Colonic mucosa (tissue), 4 donors: ENCODE data around the gene TMEM200B. TPM values are rescaled to one million over a fixed set of nuclear protein-coding genes. Genes with fewer than 3 reads are reported as not detected.
"Not testable (repeated sequence)": the region's sequence is repeated elsewhere in the genome, so short reads cannot be mapped to it uniquely, and the experiment has no call there.

Experiments
- DNase-seq: peaks from one replicate; pipeline ENCODE4 v3.0.0-alpha.2; 2020
- H3K27ac ChIP-seq: fragments of 200-600 bp; one replicate; pipeline ENCODE4 v1.8.0; 2021
- H3K27me3 ChIP-seq: fragments of 200-600 bp; one replicate; pipeline ENCODE4 v1.8.0; 2021
- H3K36me3 ChIP-seq: fragments of 200-600 bp; one replicate; pipeline ENCODE4 v1.8.0; 2021
- H3K4me1 ChIP-seq: fragments of 200-600 bp; one replicate; pipeline ENCODE4 v1.8.0; 2021; ENCODE audit warnings: mild to moderate bottlenecking
- H3K4me3 ChIP-seq: fragments of 200-600 bp; one replicate; pipeline ENCODE4 v1.8.0; 2021
- H3K9ac ChIP-seq, 2 donors: one replicate each; pipeline ENCODE4 v1.7.0; 2013; ENCODE audit warnings: control low read depth in 2 of 2, low read depth in 2 of 2, low read length in 2 of 2
- H3K9me3 ChIP-seq: fragments of 200-600 bp; one replicate; pipeline ENCODE4 v1.8.0; 2021
- intact Hi-C: fragments of 100-400 bp; cut with DNase I; formaldehyde crosslinking; loops from one replicate; pipeline ENCODE4 v1.14.1; 2022
- total RNA-seq, 2 donors: library from RNA; stranded (reverse); fragmentation: NEBNext Ultra II Directional in 1 of 2; extraction: Animal tissue kit (Norgen Biotek cat#: 25700) in 1 of 2; gene quantifications; one replicate each; pipeline ENCODE4 v1.2.1, GENCODE V29; 2021
- TF ChIP-seq, protein P1 (sequence below): fragments of 200-600 bp; IDR thresholded peaks from one replicate; pipeline ENCODE4 v1.8.0; 2022; ENCODE audit warnings: antibody characterized with exemption, mild to moderate bottlenecking
- donor health status: healthy.
- donor health status: DM: no; HTN: no; CAD: no.
- donor health status: DM: no; HTN: no; CAD: no.

TMEM200B gene
- total RNA-seq, 2 donors from 2014 or later, result 1.5 to 3.3 TPM

DNA sequence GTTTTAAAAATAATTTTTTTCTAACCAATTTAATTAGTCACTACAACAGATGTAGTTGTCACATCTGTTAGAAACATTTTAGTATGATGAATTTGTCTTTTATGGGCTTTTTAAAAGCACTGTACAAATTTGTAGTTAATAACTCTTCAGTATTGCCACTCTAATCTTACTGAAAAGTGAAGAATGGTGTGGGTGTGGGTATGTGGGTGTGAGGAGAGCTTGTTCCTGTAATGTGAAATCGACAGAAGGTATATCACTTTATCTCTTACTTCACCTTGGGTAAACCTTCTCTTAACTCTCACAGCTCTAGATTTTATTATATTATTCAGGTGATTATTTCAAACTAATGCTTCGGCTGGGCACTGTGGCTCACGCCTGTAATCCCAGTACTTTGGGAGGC, 42.5 kb downstream of the TMEM200B start:
- intact Hi-C loops, result no loop called here
- Histone ChIP-seq H3K27me3 (no peaks in the 10 kb centered on the region), H3K27ac (no peak overlapping the region), H3K4me1 (no peaks in the 10 kb centered on the region), H3K9ac (no peak overlapping the region), H3K36me3 (no peaks in the 10 kb centered on the region), H3K4me3 (no peak overlapping the region), H3K9me3 (no peaks in the 10 kb centered on the region)
- TF ChIP-seq, protein P1, sequence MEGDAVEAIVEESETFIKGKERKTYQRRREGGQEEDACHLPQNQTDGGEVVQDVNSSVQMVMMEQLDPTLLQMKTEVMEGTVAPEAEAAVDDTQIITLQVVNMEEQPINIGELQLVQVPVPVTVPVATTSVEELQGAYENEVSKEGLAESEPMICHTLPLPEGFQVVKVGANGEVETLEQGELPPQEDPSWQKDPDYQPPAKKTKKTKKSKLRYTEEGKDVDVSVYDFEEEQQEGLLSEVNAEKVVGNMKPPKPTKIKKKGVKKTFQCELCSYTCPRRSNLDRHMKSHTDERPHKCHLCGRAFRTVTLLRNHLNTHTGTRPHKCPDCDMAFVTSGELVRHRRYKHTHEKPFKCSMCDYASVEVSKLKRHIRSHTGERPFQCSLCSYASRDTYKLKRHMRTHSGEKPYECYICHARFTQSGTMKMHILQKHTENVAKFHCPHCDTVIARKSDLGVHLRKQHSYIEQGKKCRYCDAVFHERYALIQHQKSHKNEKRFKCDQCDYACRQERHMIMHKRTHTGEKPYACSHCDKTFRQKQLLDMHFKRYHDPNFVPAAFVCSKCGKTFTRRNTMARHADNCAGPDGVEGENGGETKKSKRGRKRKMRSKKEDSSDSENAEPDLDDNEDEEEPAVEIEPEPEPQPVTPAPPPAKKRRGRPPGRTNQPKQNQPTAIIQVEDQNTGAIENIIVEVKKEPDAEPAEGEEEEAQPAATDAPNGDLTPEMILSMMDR, result no peak
- DNase-seq, result no peak

DNA sequence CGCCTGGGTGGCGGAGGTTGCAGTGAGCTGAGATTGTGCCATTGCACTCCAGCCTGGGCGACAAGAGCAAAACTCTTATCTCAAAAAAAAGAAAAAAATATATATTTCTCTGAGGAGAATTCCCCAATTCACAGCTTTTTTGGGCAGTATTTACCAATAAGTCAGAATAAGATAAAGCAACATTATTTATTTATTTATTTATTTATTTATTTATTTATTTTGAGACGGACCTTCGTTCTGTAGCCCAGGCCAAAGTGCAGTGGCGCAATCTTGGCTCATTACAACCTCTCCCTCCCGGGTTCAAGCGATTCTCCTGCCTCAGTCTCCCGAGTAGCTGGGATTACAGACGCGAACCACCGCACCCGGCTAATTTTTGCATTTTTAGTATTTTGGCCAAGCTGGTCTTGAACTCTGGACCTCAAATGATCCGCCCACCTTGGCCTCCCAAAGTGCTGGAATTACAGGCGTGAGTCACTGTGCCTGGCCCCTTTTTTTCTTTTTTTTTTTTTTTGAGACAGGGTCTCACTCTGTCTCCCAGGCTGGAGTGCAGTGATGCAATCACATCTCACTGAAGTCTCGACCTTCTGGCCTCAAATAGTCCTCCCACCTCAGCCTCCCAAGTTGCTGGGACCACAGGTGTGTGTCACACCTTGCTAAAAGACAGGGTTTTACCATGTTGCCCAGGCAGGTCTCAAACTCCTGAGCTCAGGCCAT, 43.6 kb downstream of the TMEM200B start:
- DNase-seq, intact Hi-C loops, H3K27me3 ChIP-seq, H3K9ac ChIP-seq, H3K27ac ChIP-seq, H3K9me3 ChIP-seq, H3K4me1 ChIP-seq, H3K4me3 ChIP-seq, H3K36me3 ChIP-seq: not testable (repeated sequence)

DNA sequence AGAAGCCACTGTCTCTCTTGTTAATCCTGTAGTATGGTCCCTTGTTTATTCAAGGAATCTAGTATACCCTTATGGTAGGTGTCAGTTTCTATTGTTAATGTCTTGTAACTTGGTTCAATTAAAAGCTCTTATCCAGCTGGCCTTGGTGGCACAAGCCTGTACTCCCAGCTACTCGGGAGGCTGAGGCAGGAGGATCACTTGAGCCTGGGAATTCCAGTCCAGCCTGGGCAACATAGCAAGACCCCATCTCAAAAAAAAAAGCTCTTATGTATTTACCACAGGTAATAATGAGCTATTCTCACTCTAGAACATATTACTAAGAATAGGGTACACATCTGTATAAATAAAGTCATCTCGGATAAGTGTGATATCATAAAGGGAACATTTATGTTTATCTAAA, 46.5 kb downstream of the TMEM200B start:
- intact Hi-C loops, result no loop called here
- TF ChIP-seq, protein P1, result no peak
- Histone ChIP-seq H3K4me3 (no peak overlapping the region), H3K27ac (no peak overlapping the region), H3K27me3 (no peaks in the 10 kb centered on the region), H3K9me3 (no peaks in the 10 kb centered on the region), H3K9ac (no peak overlapping the region), H3K36me3 (no peaks in the 10 kb centered on the region), H3K4me1 (no peaks in the 10 kb centered on the region)
- no peak for DNase-seq

Other genes with a start within 250 kb of the TMEM200B start
- 10 to 100 TPM; 65.4 to 74.0 TPM for gene EPB41, start 209.3 kb downstream of the TMEM200B start, total RNA-seq
- 10 to 100 TPM; 86.3 to 90.3 TPM for gene SRSF4, start 58.0 kb upstream of the TMEM200B start, total RNA-seq
- 10 to 100 TPM; 12.9 to 21.8 TPM for gene MECR, start 107.0 kb upstream of the TMEM200B start, total RNA-seq
- 1 to 10 TPM; 2.3 to 4.8 TPM for gene PTPRU, start 112.6 kb upstream of the TMEM200B start, total RNA-seq